Stimulated activated CD8-positive, alpha-beta memory T cell treated with anti-CD3 and anti-CD28 coated beads, Interleukin-2, amount 100 ng/mL, for 1 hour (primary cell): Measurements from ENCODE around the gene CWF19L2.
"Not testable (repeated sequence)": the region's sequence is repeated elsewhere in the genome, so short reads cannot be mapped to it uniquely, and the experiment has no call there.

Source experiments
- DNase-seq, 2 donors: peaks; one replicate each; pipeline ENCODE4 v3.0.0-alpha.2; 2020; ENCODE audit warnings: low read depth in 2 of 2

Gene CWF19L2

DNA sequence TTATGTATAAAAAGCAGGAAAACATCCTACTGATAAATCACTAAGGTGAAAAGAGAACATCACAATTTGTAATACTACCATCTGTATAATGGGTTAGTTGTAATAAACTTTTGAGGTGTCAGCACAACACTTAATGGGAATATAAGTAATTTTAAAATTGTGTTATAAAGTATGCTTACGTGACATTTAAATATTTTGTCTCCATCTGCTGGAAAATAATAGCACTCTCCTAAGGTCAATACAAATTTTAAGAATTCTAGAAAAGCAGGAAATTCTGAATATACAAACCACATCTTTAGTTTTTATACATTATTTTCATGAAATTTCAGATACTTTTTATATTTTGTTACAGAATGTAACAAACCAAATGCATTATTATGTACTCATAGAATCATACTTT lies 19.5 kb downstream of the CWF19L2 start:
- no peak for DNase-seq

GRCh38 chr11:107430525-107430924 lies 27.1 kb downstream of the CWF19L2 start:
- DNase-seq: no peak

- DNase-seq: no peak
These were observed 29.9 kb downstream of the CWF19L2 start for GRCh38 chr11:107427569-107428180.

DNA sequence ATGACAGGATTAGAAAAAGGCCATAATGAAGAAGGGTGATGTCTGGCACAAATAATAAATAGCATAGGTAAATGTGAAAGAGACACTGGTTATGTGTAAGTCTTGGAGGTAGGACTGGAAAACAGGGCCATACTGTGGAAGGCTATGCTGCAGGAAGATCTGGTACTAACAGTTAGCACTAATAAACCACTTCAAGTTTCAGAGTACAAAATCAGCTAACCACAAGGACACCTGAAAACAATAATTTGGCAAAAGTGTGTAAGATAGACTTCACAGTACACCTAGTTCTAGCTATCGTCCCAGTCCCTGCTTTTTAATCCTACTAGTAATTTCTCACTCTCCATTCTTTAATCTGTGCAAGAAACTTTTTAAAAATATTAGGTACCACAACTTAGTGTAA lies 44.3 kb downstream of the CWF19L2 start:
- no peak for DNase-seq

- DNase-seq: no peak
These were observed 48.8 kb downstream of the CWF19L2 start for GRCh38 chr11:107408762-107409211.

GRCh38 chr11:107405260-107405659 lies 52.4 kb downstream of the CWF19L2 start:
- DNase-seq: no peak

DNA sequence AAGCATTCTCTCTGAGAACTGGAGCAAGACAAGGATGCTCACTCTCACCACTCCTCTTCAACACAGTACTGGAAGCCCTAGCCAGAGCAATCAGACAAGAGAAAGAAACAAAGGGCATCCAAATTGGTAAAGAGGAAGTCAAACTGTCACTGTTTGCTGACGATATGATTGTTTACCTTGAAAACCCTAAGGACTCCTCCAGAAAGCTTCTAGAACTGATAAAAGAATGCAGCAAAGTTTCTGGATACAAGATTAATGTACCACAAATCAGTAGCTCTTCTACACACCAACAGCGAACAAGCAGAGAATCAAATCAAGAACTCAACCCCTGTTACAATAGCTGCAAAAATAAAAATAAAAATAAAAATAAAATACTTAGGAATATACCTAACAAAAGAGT lies 56.5 kb downstream of the CWF19L2 start:
- DNase-seq: not testable (repeated sequence)

DNA sequence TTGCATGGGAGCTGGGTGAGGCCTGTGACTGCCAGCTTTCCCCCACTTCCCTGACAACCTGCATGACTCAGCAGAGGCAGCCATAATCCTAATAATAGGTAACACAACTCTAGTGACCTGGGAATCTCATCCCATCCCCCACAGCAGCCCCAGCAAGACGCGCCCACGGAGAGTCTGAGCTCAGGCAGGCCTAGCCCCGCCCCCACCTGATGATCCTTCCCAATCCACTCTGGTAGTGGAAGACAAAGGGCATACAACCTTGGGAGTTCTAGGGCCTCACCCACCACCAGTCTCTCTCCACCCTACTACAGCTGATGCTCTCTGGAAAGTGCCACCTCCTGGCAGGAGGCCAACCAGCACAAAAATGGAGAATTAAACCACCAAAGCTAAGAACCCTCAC lies 60.3 kb downstream of the CWF19L2 start:
- DNase-seq: no peak

GRCh38 chr11:107392611-107393010 lies 65.0 kb downstream of the CWF19L2 start:
- DNase-seq: no peak

- not testable (repeated sequence) for DNase-seq
These were observed 66.9 kb downstream of the CWF19L2 start for GRCh38 chr11:107390701-107391100.

GRCh38 chr11:107387666-107388065 lies 70.0 kb downstream of the CWF19L2 start:
- DNase-seq: no peak

- DNase-seq: no peak
These were observed 72.2 kb downstream of the CWF19L2 start for GRCh38 chr11:107385361-107385981.

DNA sequence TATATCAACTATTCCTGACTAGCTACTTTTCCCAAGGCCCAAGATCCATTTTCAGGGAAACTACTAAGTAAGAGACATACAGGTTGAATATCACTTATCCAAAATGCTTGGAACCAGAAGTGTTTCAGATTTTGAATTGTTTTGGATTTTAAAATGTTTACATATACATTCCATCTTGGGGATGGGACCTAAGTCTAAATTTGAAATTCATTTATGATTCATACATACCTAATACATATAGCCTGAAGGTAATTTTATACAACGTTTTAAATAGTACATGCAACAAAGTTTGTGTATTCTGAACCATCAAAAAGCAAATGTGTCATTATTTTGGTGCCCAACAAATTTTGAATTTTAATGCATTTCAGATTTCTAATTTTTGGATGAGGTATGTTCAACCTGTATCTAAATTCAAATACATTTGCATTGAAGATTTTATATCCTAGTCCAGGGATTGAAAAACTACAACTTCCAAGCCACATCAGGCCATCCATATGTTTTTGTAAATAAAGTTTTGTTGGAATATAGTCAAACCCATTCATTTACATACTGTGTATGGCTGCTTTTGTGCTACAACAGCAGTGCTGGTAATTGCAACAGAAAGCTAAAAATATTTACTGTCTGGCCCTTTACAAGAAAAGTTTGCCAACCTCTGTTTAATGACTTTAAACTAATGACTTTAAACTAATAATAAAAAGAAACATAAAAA lies 73.3 kb downstream of the CWF19L2 start:
- DNase-seq: no peak

GRCh38 chr11:107372439-107372838 lies 85.2 kb downstream of the CWF19L2 start:
- no peak for DNase-seq

DNA sequence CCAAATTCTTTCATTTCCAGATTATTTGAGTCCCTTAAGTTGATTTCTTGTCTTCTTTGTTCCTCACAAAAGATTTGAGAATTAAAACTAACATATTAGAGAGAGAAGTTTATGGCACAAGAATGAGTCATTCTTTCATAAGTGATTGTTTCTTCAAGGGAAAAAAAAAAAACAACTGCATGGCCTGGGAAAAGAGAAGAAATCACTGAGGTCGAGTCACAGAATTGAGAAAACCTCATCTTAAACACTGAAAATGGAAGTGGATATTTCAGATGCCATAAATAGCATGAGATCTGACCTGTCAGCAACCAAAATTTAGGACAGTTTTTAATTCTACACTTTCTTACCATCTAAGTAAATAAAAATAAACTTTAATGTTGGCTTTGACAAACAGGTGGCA lies 87.2 kb downstream of the CWF19L2 start:
- no peak for DNase-seq

DNA sequence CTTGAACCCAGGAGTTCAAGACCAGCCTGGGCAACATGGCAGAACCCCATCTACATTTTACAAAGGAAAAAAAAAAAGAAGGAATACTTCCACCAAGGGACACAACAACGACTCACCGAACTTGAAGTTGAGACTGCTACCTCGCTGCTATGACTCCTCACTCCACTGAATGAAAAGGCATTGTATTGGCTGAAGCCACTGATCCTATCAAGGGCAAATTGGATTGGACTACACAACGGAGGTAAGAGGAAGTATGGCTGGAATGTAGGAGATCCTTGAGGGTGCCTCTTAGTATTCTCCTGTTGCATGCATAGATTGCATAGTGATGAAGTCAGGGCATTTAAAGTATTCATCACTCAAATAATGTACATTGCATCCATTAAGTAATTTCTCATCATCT lies 97.9 kb downstream of the CWF19L2 start:
- DNase-seq: no peak

DNA sequence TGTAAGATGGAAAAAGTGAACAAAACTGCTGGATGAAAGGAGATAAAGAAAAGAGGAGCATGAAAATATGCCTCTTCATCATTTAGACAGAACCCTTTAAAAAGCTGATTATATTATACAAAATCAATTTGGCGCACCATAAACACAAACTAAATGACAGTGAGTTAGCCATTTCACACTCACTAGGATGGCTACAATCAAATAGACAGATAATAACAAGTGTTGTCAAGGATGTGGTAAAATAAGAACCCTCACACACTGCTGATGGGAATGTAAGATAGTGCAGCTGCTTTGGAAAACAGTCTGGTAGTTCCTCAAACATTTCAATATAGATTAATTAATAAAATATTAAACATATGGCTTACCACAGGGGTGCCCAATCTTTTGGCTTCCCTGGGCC lies 99.7 kb downstream of the CWF19L2 start:
- DNase-seq: no peak

DNA sequence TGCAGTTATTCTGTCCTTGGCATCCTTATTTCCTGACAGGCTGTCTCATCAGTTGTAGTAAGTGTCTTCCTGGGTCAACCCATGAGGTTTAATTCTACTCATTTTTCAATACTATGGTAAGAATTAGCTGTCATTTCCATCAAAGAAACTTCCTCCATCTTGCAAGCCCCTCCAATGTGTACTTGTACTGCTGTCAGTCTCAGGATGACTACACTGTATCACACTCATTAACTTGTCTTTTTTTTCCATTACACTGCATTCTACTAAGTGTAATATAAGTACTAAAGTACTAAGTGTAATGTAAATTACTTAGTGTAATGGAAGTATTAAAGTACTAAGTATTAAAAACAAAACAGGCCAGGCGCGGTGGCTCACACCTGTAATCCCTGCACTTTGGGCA lies 102.8 kb downstream of the CWF19L2 start:
- DNase-seq: no peak

- DNase-seq: no peak
These were observed 119.7 kb downstream of the CWF19L2 start for GRCh38 chr11:107337917-107338316.

GRCh38 chr11:107331728-107332127 lies 125.9 kb downstream of the CWF19L2 start:
- no peak for DNase-seq

DNA sequence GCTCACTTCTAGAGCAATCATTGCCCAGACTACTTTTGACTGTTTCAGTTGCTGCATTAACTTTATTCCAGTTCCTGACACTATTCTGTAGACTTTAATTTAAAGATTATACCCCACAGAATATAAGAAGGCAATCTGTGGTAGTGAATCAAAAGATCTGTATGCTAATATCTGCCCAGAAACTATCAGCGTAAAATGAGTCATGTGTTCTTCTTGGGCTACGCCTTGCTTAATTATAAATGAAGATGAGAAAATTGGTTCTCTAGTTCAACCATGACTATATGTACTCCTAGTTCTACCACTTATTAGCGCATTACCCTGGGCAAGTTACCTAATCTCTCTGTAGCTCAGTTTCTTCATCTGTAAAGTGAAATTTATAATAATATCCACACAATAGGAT lies 128.5 kb downstream of the CWF19L2 start:
- no peak for DNase-seq

DNA sequence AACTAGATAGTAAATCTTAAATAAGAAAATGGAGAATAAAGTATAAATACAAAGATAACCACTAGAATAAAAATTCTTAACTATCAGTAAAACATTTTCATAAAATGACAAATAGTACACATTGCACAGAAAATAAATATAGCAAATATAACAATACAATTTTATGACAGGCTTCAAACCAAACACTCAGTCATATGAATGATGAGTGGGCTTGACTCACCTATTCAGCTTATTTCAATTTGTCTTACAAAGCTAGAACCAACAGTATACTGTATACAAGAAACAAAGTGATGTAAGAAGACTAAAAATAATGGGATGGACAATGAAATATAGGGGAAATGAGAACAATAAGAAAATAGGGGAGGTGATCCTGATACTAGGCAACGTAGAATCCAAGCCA lies 141.2 kb downstream of the CWF19L2 start:
- no peak for DNase-seq

GRCh38 chr11:107307991-107308390 lies 149.6 kb downstream of the CWF19L2 start:
- no peak for DNase-seq
